HG02840 (cell line): Measurements from ENCODE around the gene KCNH3.

Experiments used
- ATAC-seq: cut with Tn5 transposase; IDR thresholded peaks from one replicate; pipeline ENCODE4 v1.9.1; 2021; ENCODE audit warnings: mild to moderate bottlenecking, moderate library complexity, moderate number of reproducible peaks; ENCODE audit not compliant: unreplicated experiment, low FRiP score

The KCNH3 gene

GRCh38 chr12:49543221-49543913 is 4.5 kb downstream of the KCNH3 start:
- ATAC-seq: no peak

DNA sequence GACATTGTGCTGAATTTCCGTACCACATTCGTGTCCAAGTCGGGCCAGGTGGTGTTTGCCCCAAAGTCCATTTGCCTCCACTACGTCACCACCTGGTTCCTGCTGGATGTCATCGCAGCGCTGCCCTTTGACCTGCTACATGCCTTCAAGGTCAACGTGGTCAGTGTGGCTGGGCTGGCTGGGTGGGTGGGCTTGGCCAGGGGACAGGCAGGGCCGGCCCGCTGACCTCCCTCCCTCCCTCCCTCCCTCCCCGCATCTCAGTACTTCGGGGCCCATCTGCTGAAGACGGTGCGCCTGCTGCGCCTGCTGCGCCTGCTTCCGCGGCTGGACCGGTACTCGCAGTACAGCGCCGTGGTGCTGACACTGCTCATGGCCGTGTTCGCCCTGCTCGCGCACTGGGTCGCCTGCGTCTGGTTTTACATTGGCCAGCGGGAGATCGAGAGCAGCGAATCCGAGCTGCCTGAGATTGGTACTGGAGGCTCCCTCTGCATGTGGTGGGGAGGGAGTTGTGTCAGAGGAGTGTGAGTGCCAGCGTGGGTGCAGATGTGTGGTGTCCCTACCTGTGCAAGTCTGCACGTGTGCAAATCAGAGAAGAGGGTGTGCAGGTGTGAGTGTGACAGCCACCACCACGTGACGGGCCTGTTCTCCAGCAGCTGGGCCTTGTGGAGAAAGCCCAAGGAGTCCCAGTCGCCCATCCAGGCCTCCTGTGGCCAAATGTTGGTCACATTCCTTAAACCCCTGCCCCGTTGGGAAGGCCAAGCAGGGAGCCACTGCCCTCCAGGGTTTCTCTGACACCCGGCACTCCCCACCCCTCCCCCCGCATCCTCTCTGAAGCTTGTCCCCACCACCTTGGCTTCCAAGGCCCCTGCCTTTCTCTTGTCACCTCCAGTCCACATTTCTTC is 5.3 kb downstream of the KCNH3 start:
- no peak for ATAC-seq

- ATAC-seq: no peak
Measured at GRCh38 chr12:49545815-49546214, 7.0 kb downstream of the KCNH3 start.

DNA sequence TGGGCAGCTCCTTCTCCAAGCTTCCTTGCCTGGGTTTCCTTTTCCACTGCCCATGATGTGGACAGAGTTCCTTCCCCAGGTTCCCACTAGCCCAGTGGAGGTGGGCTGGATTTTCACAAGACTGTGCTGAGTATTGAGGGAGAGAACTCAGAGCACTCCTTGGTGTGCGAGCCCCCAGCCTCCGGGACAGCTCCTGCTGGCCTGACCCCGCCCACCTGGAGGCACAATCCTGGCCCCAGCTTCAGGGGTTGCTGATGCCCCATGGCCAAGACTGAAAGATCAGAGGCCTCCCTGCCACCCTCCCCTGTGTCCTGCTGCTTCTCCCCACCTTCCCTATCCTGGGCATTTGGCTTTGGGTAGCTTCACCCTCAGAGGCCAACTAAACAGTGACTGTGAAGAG is 7.7 kb downstream of the KCNH3 start:
- no peak for ATAC-seq

- ATAC-seq: no peak
Measured at GRCh38 chr12:49547090-49547690, 8.4 kb downstream of the KCNH3 start.

DNA sequence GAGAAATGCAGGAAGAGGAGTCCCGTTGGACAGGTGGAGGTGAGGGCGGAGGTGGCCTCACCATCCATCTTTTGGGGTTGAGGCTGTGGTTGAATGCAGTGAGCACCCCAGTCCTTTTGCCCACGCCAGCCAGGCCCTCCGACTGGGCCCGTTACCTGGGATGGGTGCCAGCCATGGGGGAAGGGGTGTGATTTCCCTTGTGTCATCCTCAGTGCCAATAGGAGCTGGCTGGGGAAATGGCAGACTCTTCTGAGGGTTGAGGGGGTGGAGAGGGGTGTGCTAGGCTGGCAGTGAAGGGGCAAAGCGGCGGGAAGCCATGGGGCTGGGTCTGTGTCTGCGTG is 9.6 kb downstream of the KCNH3 start:
- no peak for ATAC-seq

DNA sequence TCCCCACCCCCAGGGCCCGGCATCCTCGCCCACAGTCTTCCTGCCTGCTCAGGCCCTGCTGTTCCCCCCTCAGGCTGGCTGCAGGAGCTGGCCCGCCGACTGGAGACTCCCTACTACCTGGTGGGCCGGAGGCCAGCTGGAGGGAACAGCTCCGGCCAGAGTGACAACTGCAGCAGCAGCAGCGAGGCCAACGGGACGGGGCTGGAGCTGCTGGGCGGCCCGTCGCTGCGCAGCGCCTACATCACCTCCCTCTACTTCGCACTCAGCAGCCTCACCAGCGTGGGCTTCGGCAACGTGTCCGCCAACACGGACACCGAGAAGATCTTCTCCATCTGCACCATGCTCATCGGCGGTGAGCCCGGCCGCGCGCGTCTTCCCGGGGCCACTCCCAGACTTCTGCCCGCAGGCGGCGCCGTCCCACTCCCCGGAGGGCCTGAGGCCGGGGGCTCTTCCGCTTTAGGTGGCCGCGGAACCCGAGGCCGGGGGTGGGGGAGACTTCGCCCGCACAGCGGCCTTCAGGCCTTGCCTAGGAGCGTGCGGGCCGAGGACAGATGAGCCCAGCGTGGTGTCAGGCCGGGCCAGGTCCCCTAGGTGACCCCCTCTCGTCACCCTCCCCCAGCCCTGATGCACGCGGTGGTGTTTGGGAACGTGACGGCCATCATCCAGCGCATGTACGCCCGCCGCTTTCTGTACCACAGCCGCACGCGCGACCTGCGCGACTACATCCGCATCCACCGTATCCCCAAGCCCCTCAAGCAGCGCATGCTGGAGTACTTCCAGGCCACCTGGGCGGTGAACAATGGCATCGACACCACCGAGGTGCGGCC is 10.2 kb downstream of the KCNH3 start:
- no peak for ATAC-seq

DNA sequence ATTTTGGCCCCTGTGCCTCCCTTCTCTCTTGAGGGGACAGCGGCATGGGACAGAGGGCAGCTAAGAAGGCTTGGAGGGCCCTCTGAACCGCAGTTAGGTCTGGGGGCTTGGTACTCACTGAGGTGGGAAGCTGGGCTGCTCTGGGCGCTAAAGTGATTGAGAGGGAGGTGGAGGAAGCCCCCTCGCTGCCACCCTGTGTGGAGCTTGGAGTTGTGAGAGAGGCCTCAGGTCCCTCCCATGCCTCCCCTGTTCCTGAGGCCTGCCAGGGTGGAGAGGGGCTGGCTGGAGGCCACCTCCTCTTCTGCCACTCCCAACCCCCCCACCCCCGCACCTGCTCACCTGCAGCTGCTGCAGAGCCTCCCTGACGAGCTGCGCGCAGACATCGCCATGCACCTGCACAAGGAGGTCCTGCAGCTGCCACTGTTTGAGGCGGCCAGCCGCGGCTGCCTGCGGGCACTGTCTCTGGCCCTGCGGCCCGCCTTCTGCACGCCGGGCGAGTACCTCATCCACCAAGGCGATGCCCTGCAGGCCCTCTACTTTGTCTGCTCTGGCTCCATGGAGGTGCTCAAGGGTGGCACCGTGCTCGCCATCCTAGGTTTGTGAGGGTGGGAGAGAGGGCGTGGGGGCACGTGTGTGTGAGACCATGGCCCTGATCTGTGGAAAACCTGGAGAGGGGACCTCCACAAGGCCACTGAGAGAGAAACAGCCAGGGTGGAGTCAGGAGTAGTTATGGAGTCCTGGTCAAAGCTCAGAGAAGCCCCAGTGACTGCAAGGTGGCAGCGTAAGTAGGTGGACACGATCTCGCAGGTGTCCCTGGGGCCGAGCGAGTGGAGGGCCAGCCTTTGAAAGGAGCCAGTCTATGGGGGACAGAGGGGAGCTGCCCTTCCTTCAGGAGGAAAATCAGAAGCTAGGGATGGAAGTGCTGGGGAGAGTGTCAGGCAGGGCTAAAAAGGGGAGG is 11.2 kb downstream of the KCNH3 start:
- no peak for ATAC-seq

- ATAC-seq: no peak
Measured at GRCh38 chr12:49550693-49551252, 11.9 kb downstream of the KCNH3 start.

GRCh38 chr12:49552014-49552413 is 13.2 kb downstream of the KCNH3 start:
- ATAC-seq: no peak

GRCh38 chr12:49552425-49552824 is 13.6 kb downstream of the KCNH3 start:
- ATAC-seq: no peak

- ATAC-seq: no peak
Measured at GRCh38 chr12:49552899-49553298, 14.1 kb downstream of the KCNH3 start.

DNA sequence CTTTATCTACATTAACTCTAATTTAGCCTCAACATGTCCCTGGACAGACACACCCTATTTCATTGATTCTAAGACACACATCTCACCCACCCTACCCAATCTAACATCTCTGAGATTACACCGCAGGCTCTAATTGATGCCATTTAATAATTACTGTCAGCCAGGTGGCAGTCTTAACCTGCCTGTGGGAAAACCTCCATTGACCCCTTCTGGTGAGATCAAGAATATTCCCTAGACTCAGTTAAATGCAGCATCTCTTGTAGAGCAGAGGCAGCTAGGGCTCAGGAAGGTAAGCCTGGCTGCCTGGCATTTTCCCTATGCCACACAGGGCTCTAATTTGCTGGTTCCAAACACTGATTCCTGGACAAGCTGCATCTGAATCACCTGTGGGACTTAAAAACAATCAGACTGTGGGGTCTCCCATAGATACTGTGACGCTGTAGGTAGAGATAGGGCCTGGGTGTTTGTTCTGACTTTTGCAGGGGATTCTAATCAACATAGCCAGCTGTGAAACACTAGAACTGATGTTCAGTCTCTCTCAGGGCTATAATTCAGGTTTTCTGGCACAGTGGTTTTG is 14.8 kb downstream of the KCNH3 start:
- ATAC-seq: no peak

GRCh38 chr12:49554266-49554665 is 15.4 kb downstream of the KCNH3 start:
- ATAC-seq: no peak

- ATAC-seq: no peak
Measured at GRCh38 chr12:49555631-49556390, 17.0 kb downstream of the KCNH3 start.

- no peak for ATAC-seq
Measured at GRCh38 chr12:49556391-49557186, 17.8 kb downstream of the KCNH3 start.

DNA sequence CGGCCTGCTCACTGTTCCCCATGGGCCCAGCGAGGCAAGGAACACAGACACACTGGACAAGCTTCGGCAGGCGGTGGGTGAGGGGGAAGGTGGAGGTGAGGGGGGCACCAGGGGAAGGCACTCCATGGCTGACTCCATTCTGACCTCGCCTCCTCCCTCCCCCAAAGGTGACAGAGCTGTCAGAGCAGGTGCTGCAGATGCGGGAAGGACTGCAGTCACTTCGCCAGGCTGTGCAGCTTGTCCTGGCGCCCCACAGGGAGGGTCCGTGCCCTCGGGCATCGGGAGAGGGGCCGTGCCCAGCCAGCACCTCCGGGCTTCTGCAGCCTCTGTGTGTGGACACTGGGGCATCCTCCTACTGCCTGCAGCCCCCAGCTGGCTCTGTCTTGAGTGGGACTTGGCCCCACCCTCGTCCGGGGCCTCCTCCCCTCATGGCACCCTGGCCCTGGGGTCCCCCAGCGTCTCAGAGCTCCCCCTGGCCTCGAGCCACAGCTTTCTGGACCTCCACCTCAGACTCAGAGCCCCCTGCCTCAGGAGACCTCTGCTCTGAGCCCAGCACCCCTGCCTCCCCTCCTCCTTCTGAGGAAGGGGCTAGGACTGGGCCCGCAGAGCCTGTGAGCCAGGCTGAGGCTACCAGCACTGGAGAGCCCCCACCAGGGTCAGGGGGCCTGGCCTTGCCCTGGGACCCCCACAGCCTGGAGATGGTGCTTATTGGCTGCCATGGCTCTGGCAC is 18.5 kb downstream of the KCNH3 start:
- ATAC-seq: no peak
